T-helper 1 cell treated with Interleukin-12 subunit alpha and Interleukin-12 subunit beta and Interleukin-4 antibody, amounts not matched to agents 30 μg/mL and 1 μg/mL, for 36 hours (primary cell): ENCODE measurements around the gene ZNF716.
"Not testable (repeated sequence)": the region's sequence is repeated elsewhere in the genome, so short reads cannot be mapped to it uniquely, and the experiment has no call there.

Experiments used
- H3K27ac Mint-ChIP-seq: one replicate; pipeline ENCODE4 v1.8.0; 2021; ENCODE audit warnings: mild to moderate bottlenecking, mixed read lengths
- H3K27me3 Mint-ChIP-seq: one replicate; pipeline ENCODE4 v1.8.0; 2021; ENCODE audit warnings: low read depth, mixed read lengths
- H3K36me3 Mint-ChIP-seq: one replicate; pipeline ENCODE4 v1.8.0; 2021; ENCODE audit warnings: low read depth, mixed read lengths
- H3K4me1 Mint-ChIP-seq: one replicate; pipeline ENCODE4 v1.8.0; 2021; ENCODE audit warnings: low read depth, mixed read lengths
- H3K4me3 Mint-ChIP-seq: one replicate; pipeline ENCODE4 v1.8.0; 2021; ENCODE audit warnings: mild to moderate bottlenecking, moderate library complexity, mixed read lengths
- H3K9me3 Mint-ChIP-seq: one replicate; pipeline ENCODE4 v1.8.0; 2021; ENCODE audit warnings: mixed read lengths

ZNF716 gene

DNA sequence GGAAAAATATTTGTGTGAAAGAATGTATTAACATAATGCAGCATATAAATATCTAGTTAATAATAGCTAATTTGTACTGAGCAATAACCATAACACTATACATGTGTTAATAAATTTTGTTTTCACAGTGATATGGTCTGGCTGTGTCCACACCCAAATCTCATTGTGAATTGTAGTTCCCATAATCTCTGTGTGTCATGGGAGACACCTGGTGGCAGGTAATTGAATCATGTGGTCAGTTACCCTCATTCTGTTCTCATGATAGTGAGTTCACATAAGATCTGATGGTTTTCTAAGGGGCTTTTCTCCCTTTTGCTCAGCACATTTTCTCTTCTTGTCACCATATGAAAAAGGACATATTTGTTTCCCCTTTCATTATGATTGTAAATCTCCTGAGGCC lies 30.3 kb downstream of the ZNF716 start:
- H3K27ac Mint-ChIP-seq, H3K36me3 Mint-ChIP-seq, H3K4me1 Mint-ChIP-seq, H3K27me3 Mint-ChIP-seq, H3K4me3 Mint-ChIP-seq: not testable (repeated sequence)
- peaks cover 33% of the 10 kb centered on the region for H3K9me3 Mint-ChIP-seq

DNA sequence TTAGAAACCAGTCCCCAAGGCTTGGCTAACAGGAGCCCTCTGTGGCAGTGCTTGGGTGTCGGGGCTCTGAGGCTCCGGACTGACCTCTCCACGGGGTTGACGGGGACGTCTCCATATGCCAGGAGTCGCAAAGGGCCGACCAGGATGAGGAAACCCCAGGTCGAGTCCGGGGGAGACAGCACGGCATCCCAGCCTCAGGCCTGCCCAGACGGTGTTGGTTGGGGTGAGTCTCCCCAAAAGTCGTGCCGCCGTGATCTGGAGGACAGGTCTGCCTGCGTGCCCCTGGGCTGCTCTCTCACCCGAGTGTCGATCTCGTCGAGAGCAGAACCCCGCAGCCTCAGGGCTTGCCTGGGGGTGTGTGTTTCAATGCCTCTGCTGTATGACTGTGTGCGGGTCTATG lies 35.0 kb downstream of the ZNF716 start:
- H3K9me3 Mint-ChIP-seq: peaks cover 18% of the 10 kb centered on the region
- H3K27me3 Mint-ChIP-seq, H3K4me1 Mint-ChIP-seq, H3K27ac Mint-ChIP-seq, H3K4me3 Mint-ChIP-seq, H3K36me3 Mint-ChIP-seq: not testable (repeated sequence)

DNA sequence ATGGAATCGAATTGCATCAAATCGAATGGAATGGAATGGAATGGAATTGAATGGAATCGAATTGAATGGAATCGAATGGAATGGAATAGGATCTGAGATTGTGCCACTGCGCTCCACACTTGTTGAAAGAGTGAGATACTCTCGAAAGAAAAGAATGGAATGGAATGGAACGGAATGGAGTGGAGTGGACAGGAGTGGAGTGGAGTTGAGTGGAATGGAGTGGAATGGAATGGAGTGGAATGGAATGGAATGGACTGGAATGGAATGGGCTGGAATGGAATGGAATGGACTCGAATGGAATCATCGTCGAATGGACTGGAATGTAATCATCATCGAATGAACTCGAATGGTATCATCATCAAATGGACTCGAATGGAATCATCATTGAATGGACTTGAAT lies 38.0 kb downstream of the ZNF716 start:
- no peaks in the 10 kb centered on the region for H3K36me3 Mint-ChIP-seq
- H3K4me3 Mint-ChIP-seq: no peak overlapping the region
- peaks cover 5% of the 10 kb centered on the region for H3K9me3 Mint-ChIP-seq
- no peak overlapping the region for H3K27ac Mint-ChIP-seq
- no peaks in the 10 kb centered on the region for H3K4me1 Mint-ChIP-seq
- no peaks in the 10 kb centered on the region for H3K27me3 Mint-ChIP-seq

DNA sequence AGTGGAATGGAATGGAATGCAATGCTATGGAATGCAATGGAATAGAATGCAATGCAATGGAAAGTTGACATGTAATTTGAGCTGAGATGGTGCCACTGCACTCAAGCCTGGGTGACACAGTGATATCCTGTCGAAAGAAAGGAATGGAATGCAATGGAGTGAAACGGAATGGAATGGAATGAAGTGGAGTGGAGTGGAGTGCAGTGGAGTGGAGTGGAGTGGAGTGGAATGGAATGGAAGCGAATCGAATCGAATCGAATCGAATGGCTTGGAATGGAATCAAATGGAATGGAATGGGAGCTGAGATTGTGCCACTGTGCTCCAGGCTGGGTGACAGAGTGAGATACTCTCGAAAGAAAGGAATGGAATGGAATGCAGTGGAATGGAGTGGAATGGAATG lies 45.1 kb downstream of the ZNF716 start:
- H3K9me3 Mint-ChIP-seq: peaks cover 18% of the 10 kb centered on the region
- H3K36me3 Mint-ChIP-seq, H3K27ac Mint-ChIP-seq, H3K27me3 Mint-ChIP-seq, H3K4me3 Mint-ChIP-seq, H3K4me1 Mint-ChIP-seq: not testable (repeated sequence)

DNA sequence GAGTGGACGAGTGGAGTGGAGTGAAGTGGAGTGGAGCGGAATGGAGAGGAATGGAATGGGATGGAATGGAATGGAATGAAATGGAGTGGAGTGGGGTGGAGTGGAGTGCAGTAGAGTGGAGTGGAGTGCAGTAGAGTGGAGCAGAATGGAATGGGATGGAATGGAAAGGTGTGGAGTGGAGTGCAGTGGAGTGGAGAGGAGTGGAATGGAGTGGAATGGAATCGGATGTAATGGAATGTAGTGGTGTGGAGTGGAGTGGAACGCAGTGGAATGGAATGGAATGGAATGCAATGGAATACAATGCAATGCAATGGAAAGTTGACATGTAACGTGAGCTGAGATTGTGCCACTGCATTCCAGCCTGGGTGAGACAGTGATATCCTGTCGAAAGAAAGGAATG lies 46.4 kb downstream of the ZNF716 start:
- Mint-ChIP-seq H3K27ac (no peak overlapping the region), H3K36me3 (no peaks in the 10 kb centered on the region), H3K4me1 (no peaks in the 10 kb centered on the region), H3K9me3 (peaks cover 31% of the 10 kb centered on the region), H3K27me3 (no peaks in the 10 kb centered on the region), H3K4me3 (no peak overlapping the region)

DNA sequence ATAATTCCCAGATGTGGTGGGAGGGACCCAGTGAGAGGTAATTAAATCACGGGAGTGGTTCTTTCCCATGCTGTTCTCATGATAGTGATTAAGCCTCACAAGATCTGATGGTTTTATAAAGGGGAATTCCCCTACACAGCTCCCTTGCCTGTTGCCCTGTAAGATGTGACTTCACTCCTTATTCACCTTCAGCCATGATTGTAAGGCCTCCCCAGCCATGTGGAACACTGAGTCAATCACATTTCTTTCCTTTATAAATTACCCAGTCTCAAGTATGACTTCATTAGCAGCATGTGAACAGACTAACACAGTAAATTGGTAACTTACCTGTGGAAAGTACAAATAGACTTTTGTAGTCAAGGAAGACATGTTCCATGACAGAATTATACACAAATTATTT lies 55.2 kb downstream of the ZNF716 start:
- no peaks in the 10 kb centered on the region for H3K36me3 Mint-ChIP-seq

More for the DNA sequence above, 55.2 kb downstream of the ZNF716 start:
- Mint-ChIP-seq H3K9me3 (peaks cover 61% of the 10 kb centered on the region), H3K4me1 (no peaks in the 10 kb centered on the region), H3K4me3 (no peak overlapping the region), H3K27me3 (no peaks in the 10 kb centered on the region), H3K27ac (no peak overlapping the region)
